GM18868 (cell line): ENCODE data around the gene HTRA2.
A peak's percentile ranks its signal among the peaks of the same experiment; 100 is the strongest.
"Not testable (repeated sequence)": the region's sequence is repeated elsewhere in the genome, so short reads cannot be mapped to it uniquely, and the experiment has no call there.

Experiments
- ATAC-seq: cut with Tn5 transposase; IDR thresholded peaks from one replicate; pipeline ENCODE4 v1.9.1; 2021; ENCODE audit warnings: mild to moderate bottlenecking, moderate library complexity; ENCODE audit not compliant: unreplicated experiment

HTRA2 gene

GRCh38 chr2:74556831-74557370 lies 27.2 kb downstream of the HTRA2 start:
- ATAC-seq = no peak

DNA sequence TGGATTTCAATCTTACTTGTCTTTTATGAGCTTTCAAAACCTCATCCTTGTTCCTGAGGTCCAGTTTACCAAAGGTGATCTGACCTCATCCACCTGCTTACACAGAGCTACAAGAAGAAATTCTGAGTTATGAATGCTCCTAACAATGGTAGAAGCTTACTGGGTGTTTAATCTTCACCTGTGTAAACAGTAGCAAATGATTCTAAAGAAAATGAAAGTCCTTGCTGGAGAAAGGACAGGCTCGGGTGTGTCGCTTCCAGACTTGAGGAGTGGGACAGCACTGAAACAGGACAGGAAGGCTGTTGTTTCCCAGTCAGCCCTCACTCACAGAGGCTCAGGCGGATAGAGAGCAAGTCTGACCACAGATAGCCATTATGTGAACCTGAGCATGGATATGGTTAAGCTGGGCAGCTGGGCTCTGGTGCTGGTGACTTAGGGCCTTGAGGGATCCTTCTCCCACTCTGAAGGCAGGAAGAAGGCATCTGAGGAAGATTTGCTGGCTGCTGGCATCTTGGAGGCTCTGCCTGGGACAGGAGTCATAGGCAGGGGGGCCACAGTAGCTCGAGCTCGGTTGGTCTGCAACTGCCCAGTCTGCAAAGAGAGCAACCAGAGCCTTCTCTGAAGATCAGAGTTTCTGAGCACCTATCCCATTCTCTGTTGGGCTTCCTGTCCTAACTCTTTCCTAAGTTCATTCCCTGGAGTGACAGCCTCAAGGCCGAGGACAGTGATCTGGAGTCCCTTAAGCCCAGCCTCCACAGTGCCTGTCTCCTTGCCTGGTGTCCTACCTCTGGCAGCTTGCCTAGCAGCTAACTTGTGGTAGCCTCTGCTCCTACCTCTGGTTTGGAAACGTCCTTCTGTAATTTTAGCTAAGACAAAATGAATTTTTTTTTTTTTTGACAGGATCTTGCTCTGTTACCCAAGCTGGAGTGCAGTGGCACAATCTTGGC lies 28.8 kb downstream of the HTRA2 start:
- ATAC-seq = no peak

GRCh38 chr2:74559912-74560311 lies 30.2 kb downstream of the HTRA2 start:
- no peak for ATAC-seq

DNA sequence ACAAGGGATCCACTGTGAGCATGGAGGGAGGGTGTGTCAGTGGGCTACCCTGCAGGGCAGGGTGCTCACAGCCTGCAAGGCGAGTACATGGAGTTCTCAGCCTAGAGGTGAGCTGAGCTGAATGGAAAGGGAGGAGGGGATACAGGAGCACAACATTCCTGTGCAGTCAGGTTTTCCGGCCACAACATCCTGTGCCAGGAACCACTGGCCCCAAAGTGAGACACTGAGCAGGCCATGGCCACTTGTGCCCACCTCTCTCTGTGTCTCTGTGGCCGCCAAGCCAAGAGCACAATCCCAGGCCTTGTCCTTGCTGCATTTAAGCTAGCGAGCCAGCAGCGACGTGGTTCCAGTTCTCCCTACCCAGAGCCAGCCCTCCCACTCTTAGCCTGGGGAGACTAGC lies 30.9 kb downstream of the HTRA2 start:
- no peak for ATAC-seq

DNA sequence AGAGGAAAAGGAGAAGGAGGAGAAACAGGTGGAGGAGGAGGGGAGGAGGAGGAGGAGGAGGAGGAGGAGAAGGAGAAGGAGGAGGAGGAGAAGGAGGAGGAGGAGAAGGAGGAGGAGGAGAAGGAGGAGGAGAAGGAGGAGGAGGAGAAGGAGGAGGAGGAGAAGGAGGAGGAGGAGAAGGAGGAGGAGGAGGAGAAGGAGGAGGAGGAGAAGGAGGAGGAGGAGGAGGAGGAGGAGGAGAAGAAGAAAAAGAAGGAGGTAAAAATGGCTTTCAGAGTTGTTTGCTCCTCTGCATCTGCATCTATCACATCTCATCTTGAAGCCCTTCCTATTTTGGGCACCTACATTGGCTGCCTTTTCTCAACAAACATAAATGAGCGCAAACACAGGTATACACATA lies 31.3 kb downstream of the HTRA2 start:
- not testable (repeated sequence) for ATAC-seq

DNA sequence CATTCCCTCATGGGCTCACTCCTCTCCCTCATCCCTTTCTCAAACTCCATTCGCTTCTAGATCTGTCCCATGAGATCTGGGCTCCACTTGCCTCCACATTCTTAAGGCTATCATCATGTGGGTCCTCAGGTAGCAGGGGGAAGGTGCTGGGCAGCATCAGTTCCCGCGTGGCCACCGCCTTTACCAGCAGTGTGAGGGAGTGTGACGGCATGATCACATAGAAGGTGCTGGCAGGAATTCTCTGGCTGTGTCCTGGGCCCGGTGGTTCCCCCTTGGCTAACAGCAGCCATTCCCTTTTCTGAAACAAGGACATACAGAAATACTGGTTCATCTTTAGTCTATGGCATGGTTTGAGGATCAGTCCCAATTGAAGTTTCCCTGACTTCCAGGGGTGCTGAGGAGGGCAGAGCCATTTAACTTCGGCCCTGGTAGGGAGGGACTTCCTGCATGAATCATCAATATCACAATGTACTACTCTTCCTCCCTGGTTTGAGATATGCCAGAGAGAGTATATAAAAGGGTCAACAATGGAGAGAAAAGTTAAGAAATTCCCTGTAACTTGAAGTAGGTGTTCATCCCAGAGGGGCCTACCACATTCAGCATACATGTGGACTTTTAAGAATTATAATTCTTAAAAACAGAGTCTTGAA lies 32.5 kb downstream of the HTRA2 start:
- ATAC-seq = no peak

DNA sequence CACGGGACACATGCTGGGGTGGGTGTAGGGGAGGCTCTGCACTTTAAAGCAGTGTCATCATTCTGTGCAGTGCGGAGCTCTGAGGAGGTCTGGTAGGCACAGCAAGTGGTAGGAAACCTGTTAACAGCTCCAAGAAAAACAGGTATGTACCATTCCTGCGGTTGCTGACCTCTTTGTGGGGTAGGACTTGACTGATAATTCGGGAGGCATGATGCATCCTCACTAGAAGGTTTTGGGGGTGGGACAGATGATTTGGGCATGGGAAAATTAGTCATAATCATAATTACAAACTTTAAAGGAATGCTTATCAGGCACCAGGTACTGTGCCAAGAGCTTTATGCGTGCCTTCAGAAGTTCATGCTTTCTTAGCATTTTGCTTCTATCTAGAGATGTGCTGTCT lies 34.5 kb downstream of the HTRA2 start:
- ATAC-seq = no peak

DNA sequence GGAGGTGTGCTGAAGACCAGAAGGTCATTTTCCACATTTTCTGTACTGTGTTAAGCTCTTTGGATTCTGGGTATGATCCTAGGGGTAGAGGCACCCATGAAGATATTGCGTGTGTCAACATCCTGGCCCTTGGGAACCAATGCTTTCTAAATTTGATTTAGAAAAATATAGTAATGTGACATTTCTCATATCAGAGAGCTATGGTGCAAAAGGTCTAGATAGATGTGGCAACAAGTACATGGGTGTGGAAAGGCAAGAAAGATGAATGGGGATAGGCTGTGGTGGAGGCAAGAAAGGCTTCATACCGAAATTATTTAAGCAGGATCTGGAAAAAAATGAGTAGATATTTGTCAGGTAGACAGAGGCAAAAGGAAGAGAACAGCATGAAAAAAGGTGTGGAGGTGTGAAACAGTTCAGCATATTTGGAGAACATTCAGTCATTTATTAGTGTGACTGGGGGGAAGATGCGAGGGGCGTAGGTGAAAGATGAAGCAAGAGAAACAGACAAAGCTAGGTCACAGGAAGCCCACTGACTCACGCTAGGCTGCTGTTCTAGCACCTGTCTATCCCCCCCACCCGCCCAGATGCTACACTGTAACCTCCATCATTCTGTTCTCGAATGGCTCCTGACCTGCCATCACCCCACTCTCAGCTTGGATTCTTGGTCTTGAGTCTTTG lies 36.5 kb downstream of the HTRA2 start:
- no peak for ATAC-seq

- ATAC-seq = no peak
These were observed 37.0 kb downstream of the HTRA2 start for GRCh38 chr2:74566754-74567085.

GRCh38 chr2:74567881-74568280 lies 38.1 kb downstream of the HTRA2 start:
- no peak for ATAC-seq

DNA sequence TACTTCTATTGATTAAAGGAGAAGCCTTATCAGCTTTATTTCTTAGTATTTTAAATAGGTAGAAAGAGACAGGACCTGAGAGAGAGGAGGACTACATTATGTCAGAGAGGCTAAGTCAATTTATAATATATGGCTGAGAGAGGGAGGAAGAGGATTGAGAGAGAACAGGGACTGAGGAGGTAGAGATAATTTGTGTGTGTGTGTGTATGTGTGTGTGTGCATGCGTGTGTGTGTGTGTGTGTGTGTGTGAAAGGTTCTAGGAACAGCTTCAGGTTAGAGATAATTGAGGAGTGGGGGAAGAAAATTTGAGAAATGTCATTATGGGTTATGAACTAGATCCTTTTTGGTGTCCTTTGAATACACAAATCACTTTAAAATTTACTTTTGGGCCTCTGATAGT lies 40.0 kb downstream of the HTRA2 start:
- no peak for ATAC-seq

DNA sequence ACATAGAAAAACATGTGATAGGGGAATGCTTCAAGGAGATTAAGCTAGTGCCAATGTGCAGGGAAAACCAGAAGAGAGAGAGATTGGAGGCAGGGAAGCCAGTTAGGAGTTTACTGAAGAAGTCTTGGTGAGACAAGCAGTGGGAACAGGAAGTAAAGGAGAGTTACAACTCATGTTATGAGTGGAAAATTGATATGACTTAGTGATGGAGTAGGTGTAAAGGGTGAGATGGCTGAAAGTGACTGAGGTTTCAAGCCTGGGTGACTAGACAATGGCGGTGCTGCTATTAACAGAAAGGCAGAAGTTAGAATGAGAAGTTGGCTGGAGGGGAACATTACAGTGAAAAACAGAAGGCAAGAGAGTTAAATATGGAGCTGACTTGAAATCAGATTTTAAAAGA lies 41.3 kb downstream of the HTRA2 start:
- ATAC-seq = peak; percentile 72

DNA sequence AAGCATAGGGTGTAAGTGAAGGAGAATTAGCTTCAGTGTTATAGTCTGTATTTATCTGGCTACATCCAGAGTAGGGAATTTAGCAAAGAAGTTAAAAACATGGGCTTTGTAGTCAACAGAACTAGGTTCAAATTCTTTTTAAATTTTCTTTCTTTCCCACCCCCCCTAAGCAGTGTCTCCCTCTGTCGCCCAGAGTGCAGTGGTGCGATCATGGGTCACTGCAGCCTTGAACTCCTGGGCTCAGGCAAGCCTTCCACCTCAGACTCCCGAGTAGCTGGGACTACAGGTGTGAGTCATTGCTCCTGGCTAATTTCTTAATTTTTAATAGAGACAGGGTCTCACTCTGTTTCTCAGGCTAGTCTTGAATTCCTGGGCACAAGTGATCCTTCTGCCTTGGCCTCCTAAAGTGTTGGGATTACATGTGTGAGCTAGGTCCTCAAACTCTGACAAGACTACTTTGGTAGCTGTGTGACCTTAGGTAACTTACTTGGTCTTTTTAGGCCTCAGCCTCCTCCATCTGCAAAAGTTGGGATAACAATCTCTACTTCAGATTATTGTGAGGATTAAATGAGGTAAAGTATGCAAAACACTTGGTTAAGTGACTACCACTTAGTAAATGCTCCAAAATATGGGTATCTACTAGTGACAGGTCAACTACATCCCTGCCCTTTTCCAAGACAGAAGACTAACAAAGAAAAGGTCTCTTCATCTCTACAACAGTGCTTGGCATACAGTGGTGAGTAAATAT lies 42.6 kb downstream of the HTRA2 start:
- ATAC-seq = no peak

DNA sequence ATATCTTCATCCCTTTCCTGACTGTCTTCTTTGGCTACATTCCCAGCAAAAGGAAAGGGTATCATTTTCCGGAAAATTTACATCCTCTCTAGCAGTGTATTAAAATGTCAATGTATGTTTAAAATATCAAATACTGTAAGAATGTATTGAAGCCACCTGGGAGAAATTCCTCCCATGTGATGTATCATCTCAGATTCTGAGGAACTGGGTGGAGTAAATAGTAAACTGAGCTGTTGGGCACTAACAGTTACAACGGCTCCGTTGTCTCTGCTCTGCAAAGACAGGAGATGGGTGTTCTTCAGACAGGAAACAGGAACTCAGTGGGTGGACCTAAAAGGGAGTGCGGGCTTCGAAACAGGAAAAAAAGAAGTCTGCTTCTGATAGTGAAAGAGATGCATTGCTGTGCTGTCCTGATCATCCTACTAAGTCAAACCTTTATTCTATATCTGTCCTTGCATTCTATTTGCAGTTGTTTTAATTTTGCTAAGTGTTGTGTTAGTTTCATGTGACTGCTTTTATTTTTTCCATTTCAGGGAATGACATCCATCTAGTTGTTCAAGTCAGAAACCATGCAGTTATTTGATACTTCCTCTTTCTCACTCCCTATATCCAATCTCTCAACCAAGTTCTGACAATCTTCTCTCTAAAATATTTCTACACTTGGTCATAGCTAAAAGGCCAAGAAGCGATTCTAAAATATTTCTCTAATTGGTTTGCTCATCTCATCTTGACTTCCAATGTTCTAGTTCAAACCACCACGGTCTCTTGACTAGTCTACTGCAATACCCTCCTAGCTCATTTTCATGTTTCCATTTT lies 44.2 kb downstream of the HTRA2 start:
- ATAC-seq = peak; percentile 43

- no peak for ATAC-seq
These were observed 45.6 kb downstream of the HTRA2 start for GRCh38 chr2:74575320-74575719.

DNA sequence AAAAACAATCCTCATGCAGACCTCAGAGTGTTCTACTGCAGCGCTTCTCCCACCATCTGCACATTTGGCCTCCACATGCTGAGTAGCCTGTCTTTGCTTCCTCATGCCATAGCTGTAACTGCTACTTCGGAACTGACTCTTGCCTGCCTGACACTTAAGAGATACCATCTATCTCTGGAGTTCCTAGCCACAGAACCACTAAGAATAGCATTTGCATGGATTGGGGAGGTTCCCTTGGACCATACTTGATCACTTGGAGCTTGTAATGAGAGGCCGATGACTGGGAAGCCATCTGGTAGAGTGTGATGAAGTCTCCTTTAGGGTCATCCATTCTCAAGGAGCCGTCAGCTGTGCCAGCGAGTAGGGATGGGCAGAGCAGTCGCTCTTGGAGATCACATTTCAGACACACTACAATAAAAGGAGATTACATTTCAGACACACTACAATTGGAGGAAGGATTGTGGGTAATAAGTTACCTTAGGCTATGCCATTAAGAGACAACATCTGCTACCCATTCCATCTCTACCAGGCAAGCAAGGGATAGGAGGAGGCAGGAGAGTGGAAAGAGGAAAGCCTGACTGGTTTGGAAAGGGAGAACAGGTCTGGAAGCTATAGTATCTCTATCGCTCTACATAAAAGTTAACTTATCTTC lies 46.6 kb downstream of the HTRA2 start:
- no peak for ATAC-seq

GRCh38 chr2:74576863-74577229 lies 47.1 kb downstream of the HTRA2 start:
- ATAC-seq = peak; percentile 16

- peak; percentile 43 for ATAC-seq
These were observed 47.7 kb downstream of the HTRA2 start for GRCh38 chr2:74577448-74577847.

- peak; percentile 66 for ATAC-seq
These were observed 48.7 kb downstream of the HTRA2 start for GRCh38 chr2:74578408-74578807.

GRCh38 chr2:74581463-74581862 lies 51.7 kb downstream of the HTRA2 start:
- no peak for ATAC-seq
